GM12865 (cell line): ENCODE measurements around the gene C16orf89.
A peak's percentile ranks its signal among the peaks of the same experiment; 100 is the strongest.

Experiments used
- DNase-seq: peaks from one replicate; pipeline ENCODE4 v3.0.0; 2010; ENCODE audit warnings: low read depth
- H3K4me3 ChIP-seq: 2 replicates; pipeline ENCODE4 v1.5.1; 2011; ENCODE audit warnings: mild to moderate bottlenecking, low read depth, low read length, control low read depth
- CTCF ChIP-seq: IDR thresholded peaks from 2 replicates; pipeline ENCODE4 v1.5.1; 2011; ENCODE audit warnings: low read length, control low read depth, low read depth, inconsistent platforms; ENCODE audit not compliant: insufficient read depth; ENCODE audit errors: missing control alignments

The C16orf89 gene

GRCh38 chr16:5069854-5070253 lies 4.1 kb upstream of the C16orf89 start:
- no peak for DNase-seq
- no peak overlapping the region for H3K4me3 ChIP-seq
- no peak for TF ChIP-seq CTCF

GRCh38 chr16:5069048-5069447 lies 3.3 kb upstream of the C16orf89 start:
- TF ChIP-seq CTCF = no peak
- DNase-seq = no peak
- H3K4me3 ChIP-seq = no peak overlapping the region

GRCh38 chr16:5066511-5066910 lies 755 bp upstream of the C16orf89 start:
- no peak for DNase-seq
- no peak for TF ChIP-seq CTCF

GRCh38 chr16:5065326-5065725 lies 430 bp downstream of the C16orf89 start:
- no peak for TF ChIP-seq CTCF
- H3K4me3 ChIP-seq = no peak overlapping the region
- no peak for DNase-seq

More at GRCh38 chr16:5066511-5066910, 755 bp upstream of the C16orf89 start:
- no peak overlapping the region for H3K4me3 ChIP-seq

GRCh38 chr16:5064915-5065314 lies 841 bp downstream of the C16orf89 start:
- H3K4me3 ChIP-seq = no peak overlapping the region
- DNase-seq = no peak
- TF ChIP-seq CTCF = no peak

- no peak overlapping the region for H3K4me3 ChIP-seq
- peak; percentile 39 for DNase-seq
- TF ChIP-seq CTCF = no peak
Observed at GRCh38 chr16:5062790-5063765, 2.7 kb downstream of the C16orf89 start.
